PC-9 (cell line): Measurements from ENCODE around the gene DNAH11. TPM values are rescaled to one million over a fixed set of nuclear protein-coding genes. Genes with fewer than 3 reads are reported as not detected.

Experiments used
- BruUV-seq: library from RNA; stranded (reverse); fragments of 400-500 nt; replicated peaks from 2 replicates; lab custom pipeline; 2021; lab: Mats Ljungman, UMichigan
- CTCF ChIA-PET: fragments of 300-600 bp; sonication (Branson Sonifier 250); formaldehyde crosslinking; loops from one replicate; lab custom pipeline; 2022; ENCODE audit warnings: antibody characterized with exemption; lab: Charles Lee
- POLR2A ChIA-PET: fragments of 300-600 bp; sonication (Branson Sonifier 250); formaldehyde crosslinking; loops from one replicate; lab custom pipeline; 2022; ENCODE audit warnings: antibody characterized with exemption; ENCODE audit not compliant: unreplicated experiment; lab: Charles Lee
- DNase-seq, 2 experiments: peaks; one replicate each; pipeline versions ENCODE4 v3.0.0 to v3.0.0-alpha.2; 2015 to 2022; ENCODE audit warnings: mixed read lengths in 1 of 2
- H2AFZ ChIP-seq: fragments of 200-600 bp; sonication (generic); 2 replicates; pipeline ENCODE4 v1.8.1; 2017; ENCODE audit warnings: antibody characterized with exemption
- H3F3A ChIP-seq: fragments of 200-600 bp; sonication (generic); 2 replicates; pipeline ENCODE4 v1.8.1; 2017; ENCODE audit warnings: antibody characterized with exemption, mild to moderate bottlenecking, low read depth; ENCODE audit not compliant: insufficient read depth
- H3K27ac ChIP-seq: fragments of 200-600 bp; sonication (generic); 2 replicates; pipeline ENCODE4 v1.6.1; 2016; ENCODE audit warnings: mixed run types
- H3K27me3 ChIP-seq: fragments of 200-600 bp; sonication (generic); 2 replicates; pipeline ENCODE4 v1.6.1; 2016; ENCODE audit warnings: low read depth, mixed run types; ENCODE audit not compliant: insufficient read depth
- H3K36me3 ChIP-seq: fragments of 200-600 bp; sonication (generic); 2 replicates; pipeline ENCODE4 v1.6.1; 2016; ENCODE audit warnings: low read depth, mixed run types
- H3K4me1 ChIP-seq: fragments of 200-600 bp; sonication (generic); replicated peaks from 2 replicates; pipeline ENCODE4 v1.6.1; 2016; ENCODE audit warnings: mixed run types; ENCODE audit not compliant: insufficient read depth
- H3K4me2 ChIP-seq: fragments of 200-600 bp; sonication (generic); 2 replicates; pipeline ENCODE4 v1.6.1; 2017; ENCODE audit warnings: mixed run types
- H3K4me3 ChIP-seq: fragments of 200-600 bp; sonication (generic); 2 replicates; pipeline ENCODE4 v1.6.1; 2016; ENCODE audit warnings: mixed run types
- H3K79me2 ChIP-seq: fragments of 200-600 bp; sonication (generic); 2 replicates; pipeline ENCODE4 v1.6.1; 2017; ENCODE audit warnings: low read depth, mixed run types
- H3K9me2 ChIP-seq: fragments of 200-600 bp; sonication (generic); 2 replicates; pipeline ENCODE4 v1.8.1; 2017; ENCODE audit warnings: mild to moderate bottlenecking; ENCODE audit not compliant: insufficient read depth
- H3K9me3 ChIP-seq: fragments of 200-600 bp; sonication (generic); 2 replicates; pipeline ENCODE4 v1.8.1; 2016; ENCODE audit warnings: low read depth; ENCODE audit not compliant: insufficient read depth
- H4K20me1 ChIP-seq: fragments of 200-600 bp; sonication (generic); 2 replicates; pipeline ENCODE4 v1.8.1; 2017; ENCODE audit not compliant: insufficient read depth
- EZH2 ChIP-seq: fragments of 200-600 bp; sonication (generic); IDR thresholded peaks from 2 replicates; pipeline ENCODE4 v1.8.0; 2017; ENCODE audit warnings: antibody characterized with exemption, low read depth
- intact Hi-C: fragments of 100-400 bp; cut with micrococcal nuclease; formaldehyde crosslinking; loops from one replicate; pipeline ENCODE4 v1.10.0; 2022; ENCODE audit not compliant: unreplicated experiment
- total RNA-seq: library from RNA; stranded (reverse); gene quantifications from 2 replicates; pipeline ENCODE4 v1.2.3, GENCODE V29; 2021
- TF ChIP-seq, protein P1 (sequence below): fragments of 200-600 bp; sonication (generic); conservative IDR thresholded peaks from 2 replicates; pipeline ENCODE4 v1.6.1; 2017; ENCODE audit warnings: mixed run types, antibody characterized with exemption, mild to moderate bottlenecking, moderate library complexity

DNAH11 gene
- total RNA-seq, 1 experiment from 2014 or later = not detected

DNA sequence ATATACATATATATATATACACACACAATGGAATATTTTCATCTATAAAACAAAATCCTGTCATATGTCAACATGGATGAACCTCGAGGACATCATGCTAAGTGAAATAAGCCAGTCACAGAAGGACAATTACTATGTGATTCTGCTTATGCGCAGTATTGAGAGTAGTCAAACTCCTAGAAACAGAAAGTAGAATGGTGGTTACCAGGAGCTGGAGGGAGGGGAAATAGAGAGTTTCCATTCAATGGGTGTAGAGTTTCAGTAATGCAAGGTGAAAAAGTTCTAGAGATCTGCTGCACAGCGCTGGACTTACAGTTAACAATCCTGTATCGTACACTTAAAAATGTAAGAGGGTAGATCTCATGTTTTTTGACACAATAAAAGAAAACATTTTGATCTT lies 221.0 kb downstream of the DNAH11 start:
- no peak for DNase-seq
- H3K4me3 ChIP-seq = no peak overlapping the region
- POLR2A ChIA-PET = no interaction called here
- CTCF ChIA-PET = interaction anchor here (0.6 kb wide), 1 partner anchor 84 kb away, joined by 5 read pairs; no protein-coding TSS in a partner anchor
- H4K20me1 ChIP-seq = no peaks in the 10 kb centered on the region
- H3K9me2 ChIP-seq = no peaks in the 10 kb centered on the region
- 0 out of 2 replicates have a peak, but pooled peaks cover 4% of the 10 kb centered on the region for H3K4me1 ChIP-seq
- no peaks in the 10 kb centered on the region for H3F3A ChIP-seq
- intact Hi-C loops = loop anchor here (10.0 kb wide), 1 partner anchor 249 kb away; no protein-coding TSS in a partner anchor
- H2AFZ ChIP-seq = no peak overlapping the region
- H3K79me2 ChIP-seq = no peaks in the 10 kb centered on the region
- TF ChIP-seq EZH2 = no peak
- TF ChIP-seq, protein P1, sequence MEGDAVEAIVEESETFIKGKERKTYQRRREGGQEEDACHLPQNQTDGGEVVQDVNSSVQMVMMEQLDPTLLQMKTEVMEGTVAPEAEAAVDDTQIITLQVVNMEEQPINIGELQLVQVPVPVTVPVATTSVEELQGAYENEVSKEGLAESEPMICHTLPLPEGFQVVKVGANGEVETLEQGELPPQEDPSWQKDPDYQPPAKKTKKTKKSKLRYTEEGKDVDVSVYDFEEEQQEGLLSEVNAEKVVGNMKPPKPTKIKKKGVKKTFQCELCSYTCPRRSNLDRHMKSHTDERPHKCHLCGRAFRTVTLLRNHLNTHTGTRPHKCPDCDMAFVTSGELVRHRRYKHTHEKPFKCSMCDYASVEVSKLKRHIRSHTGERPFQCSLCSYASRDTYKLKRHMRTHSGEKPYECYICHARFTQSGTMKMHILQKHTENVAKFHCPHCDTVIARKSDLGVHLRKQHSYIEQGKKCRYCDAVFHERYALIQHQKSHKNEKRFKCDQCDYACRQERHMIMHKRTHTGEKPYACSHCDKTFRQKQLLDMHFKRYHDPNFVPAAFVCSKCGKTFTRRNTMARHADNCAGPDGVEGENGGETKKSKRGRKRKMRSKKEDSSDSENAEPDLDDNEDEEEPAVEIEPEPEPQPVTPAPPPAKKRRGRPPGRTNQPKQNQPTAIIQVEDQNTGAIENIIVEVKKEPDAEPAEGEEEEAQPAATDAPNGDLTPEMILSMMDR = no peak
- no peak overlapping the region for H3K4me2 ChIP-seq
- H3K27me3 ChIP-seq = no peaks in the 10 kb centered on the region
- no peak overlapping the region for H3K27ac ChIP-seq
- H3K36me3 ChIP-seq = no peaks in the 10 kb centered on the region
- BruUV-seq = no TSS peak
- no peaks in the 10 kb centered on the region for H3K9me3 ChIP-seq

DNA sequence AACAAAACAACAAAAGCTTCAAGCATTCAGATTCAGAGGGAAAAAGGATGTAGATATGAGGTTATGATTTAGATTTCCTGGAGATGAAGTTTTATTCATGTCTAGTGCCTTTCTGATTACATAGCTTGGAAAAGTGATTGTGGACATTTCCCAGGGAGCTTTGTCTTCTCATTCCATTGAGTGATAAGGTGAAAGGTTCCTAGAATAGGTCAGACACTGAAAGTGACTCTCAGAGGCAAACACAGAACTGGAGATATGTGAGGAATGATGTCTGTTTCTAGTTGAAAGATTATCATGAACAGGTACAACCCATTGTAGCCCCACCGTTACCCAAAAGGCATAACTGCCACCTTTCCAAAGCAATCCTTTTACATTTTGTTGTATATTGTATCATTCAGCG lies 223.4 kb downstream of the DNAH11 start:
- Histone ChIP-seq H3K36me3 (no peaks in the 10 kb centered on the region), H2AFZ (no peak overlapping the region), H3F3A (no peaks in the 10 kb centered on the region), H3K27me3 (no peaks in the 10 kb centered on the region), H4K20me1 (no peaks in the 10 kb centered on the region), H3K4me1 (no peaks in the 10 kb centered on the region), H3K9me3 (no peaks in the 10 kb centered on the region), H3K79me2 (no peaks in the 10 kb centered on the region), H3K9me2 (no peaks in the 10 kb centered on the region), H3K27ac (no peak overlapping the region), H3K4me2 (no peak overlapping the region), H3K4me3 (no peak overlapping the region)
- DNase-seq = no peak
- BruUV-seq = no TSS peak
- POLR2A ChIA-PET = no interaction called here
- CTCF ChIA-PET = interaction anchor here (0.6 kb wide), 1 partner anchor 102 kb away, joined by 11 read pairs; no protein-coding TSS in a partner anchor
- no peak for TF ChIP-seq EZH2
- TF ChIP-seq, protein P1 = no peak
- intact Hi-C loops = loop anchor here (2.0 to 10.0 kb wide), 2 partner anchors 251 to 317 kb away; no protein-coding TSS in a partner anchor

DNA sequence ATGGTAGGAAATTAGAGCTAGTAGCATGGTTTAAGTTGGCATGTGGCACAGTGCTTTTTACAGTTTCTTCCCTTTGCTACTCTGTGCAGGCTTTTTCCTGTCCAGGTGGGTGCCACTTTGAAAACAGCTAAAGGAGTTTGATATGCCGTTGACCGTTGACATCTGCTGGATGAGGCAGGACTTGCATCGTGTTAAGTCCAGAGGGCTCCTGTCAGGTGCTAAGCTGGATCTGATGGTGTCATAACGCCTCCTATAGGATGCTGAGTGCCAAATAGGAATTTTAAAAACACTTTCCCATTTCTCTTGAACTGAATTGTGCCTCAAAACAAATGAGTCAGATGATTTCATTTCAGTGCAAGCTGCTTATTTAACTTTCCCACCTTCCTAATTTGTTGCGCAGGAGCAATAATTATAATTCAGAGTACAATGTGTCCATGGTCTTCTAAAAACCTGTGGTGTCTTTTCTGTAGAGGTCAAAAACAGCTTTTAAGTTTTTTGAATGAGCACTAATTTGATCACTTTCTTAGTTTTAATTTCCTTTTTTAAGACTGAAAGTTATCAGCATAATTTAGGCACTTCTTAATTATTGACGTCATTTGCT lies 224.6 kb downstream of the DNAH11 start:
- POLR2A ChIA-PET = no interaction called here
- Histone ChIP-seq H3K36me3 (no peaks in the 10 kb centered on the region), H3K4me2 (no peak overlapping the region), H4K20me1 (no peaks in the 10 kb centered on the region), H3K9me3 (no peaks in the 10 kb centered on the region), H3K4me1 (no peaks in the 10 kb centered on the region), H3K27me3 (no peaks in the 10 kb centered on the region), H3F3A (no peaks in the 10 kb centered on the region), H3K4me3 (no peak overlapping the region), H3K79me2 (no peaks in the 10 kb centered on the region), H2AFZ (no peak overlapping the region), H3K27ac (no peak overlapping the region), H3K9me2 (no peaks in the 10 kb centered on the region)
- TF ChIP-seq, protein P1 = peak; percentile 97
- no peak for TF ChIP-seq EZH2
- intact Hi-C loops = loop anchor here (1.0 to 10.0 kb wide), 4 partner anchors 234 to 511 kb away; no protein-coding TSS in a partner anchor
- BruUV-seq = no TSS peak
- CTCF ChIA-PET = interaction anchor here (0.5 to 1.8 kb wide), 5 partner anchors 160 to 514 kb away, joined by 3 to 10 read pairs (median 3); no protein-coding TSS in a partner anchor
- peak; percentile 55 to 87 for DNase-seq
